Ovary (tissue), 3 donors: Measurements from ENCODE around the gene SPG7.

Experiments
- POLR2A ChIP-seq: fragments of 450-650 bp; IDR thresholded peaks from one replicate; pipeline ENCODE4 v1.6.1; 2017; ENCODE audit warnings: antibody characterized with exemption, mild to moderate bottlenecking, moderate library complexity
- TF ChIP-seq, protein P1 (sequence below), 3 donors: fragments of 450-650 bp in 2 of 3; fragments of 200-600 bp in 1 of 3; IDR thresholded peaks; one replicate each; pipeline versions ENCODE4 v1.5.1 to v1.8.0; 2016 to 2022; ENCODE audit warnings: antibody characterized with exemption in 3 of 3, mild to moderate bottlenecking in 1 of 3
- donor health status: DM: no; HTN: no; CAD: no.

DNA sequence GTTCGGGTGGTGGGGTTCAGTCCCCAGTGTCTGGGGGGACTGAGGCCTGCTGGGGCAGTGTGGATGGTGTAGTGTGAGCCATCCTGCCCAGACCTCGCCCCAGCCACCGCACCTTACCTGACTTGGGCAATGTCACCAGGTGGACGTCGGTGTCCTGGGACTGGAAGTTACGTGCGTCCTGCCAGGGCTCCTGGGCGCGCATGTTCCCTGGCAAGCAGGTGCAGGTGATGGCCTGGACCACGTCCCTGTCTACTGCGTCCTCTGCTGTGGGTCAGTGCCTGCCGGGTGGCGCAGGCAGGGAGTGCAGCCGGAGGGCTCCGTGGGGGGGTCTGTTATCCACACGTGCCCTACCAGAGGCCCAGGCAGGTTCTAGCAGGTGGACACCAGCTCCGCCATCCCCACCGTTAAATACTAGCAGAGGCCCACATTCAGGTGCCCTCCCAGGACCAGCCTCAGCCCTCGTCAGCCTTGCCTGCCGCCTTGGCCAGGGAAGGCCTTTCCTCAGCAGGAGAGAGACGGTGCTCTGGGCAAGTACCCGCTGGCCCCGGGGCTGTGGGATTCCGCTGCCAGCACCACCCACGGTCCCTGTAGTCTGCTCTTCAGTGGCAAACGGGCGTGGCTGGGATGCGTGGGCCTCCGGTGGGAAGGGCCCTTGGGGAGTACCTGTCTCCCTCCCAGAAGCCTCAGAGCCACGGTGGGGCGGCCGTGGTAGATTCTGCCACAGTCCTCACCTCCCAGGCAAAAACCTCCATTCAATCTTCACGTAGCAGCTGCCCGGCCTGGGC lies 97.2 kb downstream of the SPG7 start:
- TF ChIP-seq, protein P1, sequence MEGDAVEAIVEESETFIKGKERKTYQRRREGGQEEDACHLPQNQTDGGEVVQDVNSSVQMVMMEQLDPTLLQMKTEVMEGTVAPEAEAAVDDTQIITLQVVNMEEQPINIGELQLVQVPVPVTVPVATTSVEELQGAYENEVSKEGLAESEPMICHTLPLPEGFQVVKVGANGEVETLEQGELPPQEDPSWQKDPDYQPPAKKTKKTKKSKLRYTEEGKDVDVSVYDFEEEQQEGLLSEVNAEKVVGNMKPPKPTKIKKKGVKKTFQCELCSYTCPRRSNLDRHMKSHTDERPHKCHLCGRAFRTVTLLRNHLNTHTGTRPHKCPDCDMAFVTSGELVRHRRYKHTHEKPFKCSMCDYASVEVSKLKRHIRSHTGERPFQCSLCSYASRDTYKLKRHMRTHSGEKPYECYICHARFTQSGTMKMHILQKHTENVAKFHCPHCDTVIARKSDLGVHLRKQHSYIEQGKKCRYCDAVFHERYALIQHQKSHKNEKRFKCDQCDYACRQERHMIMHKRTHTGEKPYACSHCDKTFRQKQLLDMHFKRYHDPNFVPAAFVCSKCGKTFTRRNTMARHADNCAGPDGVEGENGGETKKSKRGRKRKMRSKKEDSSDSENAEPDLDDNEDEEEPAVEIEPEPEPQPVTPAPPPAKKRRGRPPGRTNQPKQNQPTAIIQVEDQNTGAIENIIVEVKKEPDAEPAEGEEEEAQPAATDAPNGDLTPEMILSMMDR (IDR thresholded peaks at IDR 0.05) = no peak
- no peak for TF ChIP-seq POLR2A
